HEK293 (cell line): ENCODE data around the gene MRPL19.

Experiments
- CTCF ChIA-PET: fragments of 350-600 bp; formaldehyde crosslinking; extraction: SDS; loops from one replicate; lab custom pipeline; 2021; ENCODE audit warnings: antibody characterized with exemption; lab: Yijun Ruan, JAX
- POLR2A ChIA-PET: fragments of 300-600 bp; formaldehyde crosslinking; extraction: SDS; loops from one replicate; lab custom pipeline; 2020; ENCODE audit warnings: antibody characterized with exemption, inconsistent platforms; lab: Yijun Ruan, JAX
- H3K27ac ChIP-seq: fragments of 200-500 bp; sonication (Bioruptor generic); 2 replicates; pipeline ENCODE4 v1.5.1; 2014; ENCODE audit warnings: low read depth, low read length, control low read depth, inconsistent platforms; ENCODE audit errors: extremely low read depth
- H3K36me3 ChIP-seq, 2 experiments: fragments of 200-500 bp in 1 of 2; sonication (Bioruptor generic) in 1 of 2; 1 replicate in 1 of 2; 2 replicates in 1 of 2; pipeline ENCODE4 v1.5.1; 2014 to 2017; ENCODE audit warnings: inconsistent platforms in 2 of 2, low read length in 2 of 2; ENCODE audit not compliant: control insufficient read depth in 2 of 2, insufficient read depth in 1 of 2
- H3K4me1 ChIP-seq: fragments of 200-500 bp; sonication (Bioruptor generic); 2 replicates; pipeline ENCODE4 v1.5.1; 2014; ENCODE audit warnings: mild to moderate bottlenecking, low read length, inconsistent platforms; ENCODE audit not compliant: control insufficient read depth, insufficient read depth
- H3K4me3 ChIP-seq: 2 replicates; pipeline ENCODE4 v1.5.1; 2011; ENCODE audit warnings: low read depth, mild to moderate bottlenecking, control low read depth, low read length, moderate library complexity
- H3K9me3 ChIP-seq: fragments of 200-500 bp; sonication (Bioruptor generic); 2 replicates; pipeline ENCODE4 v1.5.1; 2014; ENCODE audit warnings: low read depth, low read length, inconsistent platforms; ENCODE audit not compliant: control insufficient read depth, insufficient read depth
- ATF2 ChIP-seq: fragments of 450-650 bp; formaldehyde crosslinking; IDR thresholded peaks from 2 replicates; pipeline ENCODE4 v1.5.1; 2016; ENCODE audit warnings: missing biosample characterization, missing genetic modification characterization, low read depth
- EGR2 ChIP-seq: fragments of 450-650 bp; formaldehyde crosslinking; IDR thresholded peaks from 2 replicates; pipeline ENCODE4 v1.5.1; 2016; ENCODE audit warnings: low read depth, missing biosample characterization, missing genetic modification characterization
- GLIS1 ChIP-seq: fragments of 450-650 bp; formaldehyde crosslinking; IDR thresholded peaks from 2 replicates; pipeline ENCODE4 v1.5.1; 2016; ENCODE audit warnings: missing biosample characterization, missing genetic modification characterization
- HOXA7 ChIP-seq: sonication (generic); formaldehyde crosslinking; IDR thresholded peaks from 2 replicates; pipeline ENCODE4 v1.8.1; 2022; ENCODE audit warnings: missing genetic modification reagents, borderline replicate concordance
- OSR2 ChIP-seq: fragments of 450-650 bp; formaldehyde crosslinking; IDR thresholded peaks from 2 replicates; pipeline ENCODE4 v1.5.1; 2016; ENCODE audit warnings: missing biosample characterization, missing genetic modification characterization
- REPIN1 ChIP-seq: fragments of 450-650 bp; formaldehyde crosslinking; IDR thresholded peaks from 2 replicates; pipeline ENCODE4 v1.5.1; 2017; ENCODE audit warnings: missing biosample characterization, missing genetic modification characterization, low read depth
- SP3 ChIP-seq: fragments of 450-650 bp; formaldehyde crosslinking; IDR thresholded peaks from 2 replicates; pipeline ENCODE4 v1.5.1; 2016; ENCODE audit warnings: missing biosample characterization, missing genetic modification characterization
- YY1 ChIP-seq: fragments of 450-650 bp; formaldehyde crosslinking; IDR thresholded peaks from 2 replicates; pipeline ENCODE4 v1.5.1; 2018; ENCODE audit warnings: missing biosample characterization, missing genetic modification characterization
- ZBTB17 ChIP-seq: fragments of 450-650 bp; formaldehyde crosslinking; IDR thresholded peaks from 2 replicates; pipeline ENCODE4 v1.5.1; 2016; ENCODE audit warnings: missing biosample characterization, missing genetic modification characterization
- ZBTB8A ChIP-seq: fragments of 450-650 bp; formaldehyde crosslinking; IDR thresholded peaks from 2 replicates; pipeline ENCODE4 v1.5.1; 2016; ENCODE audit warnings: missing biosample characterization, missing genetic modification characterization
- ZNF184 ChIP-seq: fragments of 450-650 bp; IDR thresholded peaks from 2 replicates; pipeline ENCODE4 v1.5.1; 2018; ENCODE audit warnings: missing biosample characterization, mild to moderate bottlenecking, missing genetic modification characterization
- ZNF223 ChIP-seq: fragments of 450-650 bp; formaldehyde crosslinking; IDR thresholded peaks from 2 replicates; pipeline ENCODE4 v1.5.1; 2016; ENCODE audit warnings: missing biosample characterization, missing genetic modification characterization
- ZNF23 ChIP-seq: fragments of 450-650 bp; formaldehyde crosslinking; IDR thresholded peaks from 2 replicates; pipeline ENCODE4 v1.5.1; 2016; ENCODE audit warnings: missing biosample characterization, missing genetic modification characterization, borderline replicate concordance
- ZNF488 ChIP-seq: fragments of 450-650 bp; formaldehyde crosslinking; IDR thresholded peaks from 2 replicates; pipeline ENCODE4 v1.5.1; 2016; ENCODE audit warnings: missing biosample characterization, missing genetic modification characterization
- ZNF518A ChIP-seq: fragments of 450-650 bp; formaldehyde crosslinking; conservative IDR thresholded peaks from 2 replicates; pipeline ENCODE4 v1.5.1; 2016; ENCODE audit warnings: low read depth, missing biosample characterization, missing genetic modification characterization
- ZNF585B ChIP-seq: fragments of 450-650 bp; formaldehyde crosslinking; IDR thresholded peaks from 2 replicates; pipeline ENCODE4 v1.5.1; 2016; ENCODE audit warnings: missing biosample characterization, missing genetic modification characterization
- ZNF677 ChIP-seq: fragments of 450-650 bp; IDR thresholded peaks from 2 replicates; pipeline ENCODE4 v1.5.0; 2018; ENCODE audit warnings: missing biosample characterization, mild to moderate bottlenecking, missing genetic modification characterization, moderate library complexity
- ZNF76 ChIP-seq: fragments of 450-650 bp; formaldehyde crosslinking; IDR thresholded peaks from 2 replicates; pipeline ENCODE4; 2016; ENCODE audit warnings: low read depth, missing biosample characterization, missing genetic modification characterization, borderline replicate concordance
- ZNF830 ChIP-seq: fragments of 450-650 bp; IDR thresholded peaks from 2 replicates; pipeline ENCODE4 v1.5.0; 2018; ENCODE audit warnings: missing biosample characterization, missing genetic modification characterization, low read depth, mild to moderate bottlenecking, moderate library complexity

MRPL19 gene

GRCh38 chr2:75612862-75613243 is 33.7 kb upstream of the MRPL19 start:
- Histone ChIP-seq H3K9me3 (no peaks in the 10 kb centered on the region), H3K27ac (no peak overlapping the region), H3K4me1 (no peaks in the 10 kb centered on the region), H3K4me3 (no peak overlapping the region)
- CTCF ChIA-PET = interaction anchor here (0.6 to 2.9 kb wide), 6 partner anchors 45 to 546 kb away, joined by 3 to 16 read pairs (median 4); no protein-coding TSS in a partner anchor
- POLR2A ChIA-PET = no interaction called here
- TF ChIP-seq ZNF518A (tag by site-specific recombination) (no peak), HOXA7 (no peak), SP3 (tag by site-specific recombination) (no peak), ZNF830 (no peak), ZNF184 (tag by site-specific recombination) (no peak), OSR2 (tag by site-specific recombination) (no peak), YY1 (no peak), REPIN1 (tag by site-specific recombination) (no peak), ZNF23 (tag by site-specific recombination) (no peak), ZNF488 (tag by site-specific recombination) (no peak), GLIS1 (tag by site-specific recombination) (no peak), EGR2 (tag by site-specific recombination) (no peak), ZNF677 (tag by site-specific recombination) (no peak), ZBTB8A (no peak)
- TF ChIP-seq, all 188 proteins: peak for 0
- H3K36me3 ChIP-seq = no peaks in the 10 kb centered on the region

- TF ChIP-seq ZBTB17 (tag by site-specific recombination) (no peak), ZNF223 (no peak), ZNF76 (tag by site-specific recombination) (no peak), ZNF585B (tag by site-specific recombination) (no peak), ATF2 (tag by site-specific recombination) (no peak)
- CTCF ChIA-PET = interaction anchor here (1.2 to 2.9 kb wide), 3 partner anchors 8 to 148 kb away, joined by 3 to 16 read pairs (median 5); no protein-coding TSS in a partner anchor
Measured at GRCh38 chr2:75614162-75614651, 32.4 kb upstream of the MRPL19 start.

More at GRCh38 chr2:75614162-75614651, 32.4 kb upstream of the MRPL19 start:
- POLR2A ChIA-PET = no interaction called here
- Histone ChIP-seq H3K27ac (no peak overlapping the region), H3K36me3 (no peaks in the 10 kb centered on the region), H3K9me3 (no peaks in the 10 kb centered on the region), H3K4me3 (no peak overlapping the region), H3K4me1 (no peaks in the 10 kb centered on the region)
